Measurements from ENCODE around the gene ADGB.
"Not testable (repeated sequence)": the region's sequence is repeated elsewhere in the genome, so short reads cannot be mapped to it uniquely, and the experiment has no call there.

ADGB gene

DNA sequence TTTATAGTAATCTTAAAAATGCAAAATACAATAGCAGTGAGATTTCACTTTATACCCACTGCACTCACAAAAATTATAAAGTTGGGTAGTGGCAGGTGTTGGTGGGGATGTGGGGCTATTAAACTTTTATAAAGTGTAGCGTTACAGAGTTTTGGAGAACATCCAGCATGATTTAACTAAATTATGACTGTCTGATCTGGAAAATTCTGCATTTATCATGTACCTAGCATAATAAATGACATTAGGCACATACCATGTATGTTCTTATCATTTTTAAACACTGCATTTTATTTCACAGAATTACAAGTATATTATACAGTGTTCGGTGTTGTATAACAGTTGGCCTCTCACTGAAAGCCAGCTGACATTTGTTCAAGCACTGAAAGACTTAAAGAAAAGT lies 169.9 kb downstream of the ADGB start:
- H3K4me1 Mint-ChIP-seq (ENCODE audit: low read depth) = peaks cover 23% of the 10 kb centered on the region
- H3K27me3 Mint-ChIP-seq = peaks cover 4% of the 10 kb centered on the region
- H3K9me3 Mint-ChIP-seq = no peaks in the 10 kb centered on the region
- H3K4me3 Mint-ChIP-seq = no peak overlapping the region
- no peaks in the 10 kb centered on the region for H3K36me3 Mint-ChIP-seq (ENCODE audit: low read depth)
- H3K27ac Mint-ChIP-seq = no peak overlapping the region

GRCh38 chr6:146770275-146770964 lies 171.6 kb downstream of the ADGB start:
- Mint-ChIP-seq H3K4me3 (peak overlapping the region; percentile 58), H3K27me3 (peaks cover 4% of the 10 kb centered on the region), H3K27ac (no peak overlapping the region), H3K36me3 (ENCODE audit: low read depth) (no peaks in the 10 kb centered on the region), H3K4me1 (ENCODE audit: low read depth) (peaks cover 23% of the 10 kb centered on the region), H3K9me3 (no peaks in the 10 kb centered on the region)

DNA sequence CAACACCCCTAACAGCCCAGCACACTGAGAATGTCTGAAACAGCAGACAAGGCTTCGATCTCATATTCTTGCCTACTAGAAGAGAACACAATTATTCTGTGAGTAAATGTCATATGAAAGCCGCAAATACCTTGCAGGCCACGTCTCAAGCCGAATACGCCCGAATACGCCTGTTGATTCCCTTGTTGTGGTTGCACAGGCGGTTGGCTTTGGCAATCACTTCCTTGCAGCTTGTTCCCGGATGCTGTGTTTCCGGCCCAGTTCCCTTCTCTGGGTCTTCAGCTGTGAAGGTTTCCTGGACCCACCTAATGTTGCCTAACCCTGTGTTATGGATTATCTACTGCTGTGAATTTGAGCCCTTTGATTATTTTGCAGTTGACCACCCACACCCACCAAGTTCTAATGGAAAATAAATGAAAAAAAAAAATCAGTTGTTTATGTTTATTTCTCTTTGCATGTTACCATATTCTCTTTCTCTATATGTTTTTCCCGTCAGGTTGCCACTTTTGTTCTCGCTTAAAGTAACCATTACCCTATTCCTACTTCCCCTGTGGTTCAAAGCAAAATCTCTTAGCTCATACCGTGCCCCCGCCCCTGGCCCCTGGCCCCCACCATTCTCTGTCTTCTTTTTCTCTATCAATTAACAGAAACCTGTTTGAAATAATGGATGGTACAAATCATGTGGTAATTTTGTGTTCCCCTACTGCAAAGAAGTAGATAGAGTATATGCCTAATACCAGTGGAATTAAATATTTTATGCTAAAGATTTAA lies 172.4 kb downstream of the ADGB start:
- peak overlapping the region; percentile 26 for H3K27ac Mint-ChIP-seq
- no peaks in the 10 kb centered on the region for H3K36me3 Mint-ChIP-seq (ENCODE audit: low read depth)
- H3K4me3 Mint-ChIP-seq = peak overlapping the region; percentile 58
- H3K27me3 Mint-ChIP-seq = peaks cover 4% of the 10 kb centered on the region
- H3K4me1 Mint-ChIP-seq (ENCODE audit: low read depth) = peaks cover 23% of the 10 kb centered on the region
- H3K9me3 Mint-ChIP-seq = no peaks in the 10 kb centered on the region

- Mint-ChIP-seq H3K36me3 (ENCODE audit: low read depth) (no peaks in the 10 kb centered on the region), H3K9me3 (no peaks in the 10 kb centered on the region), H3K27me3 (no peaks in the 10 kb centered on the region), H3K4me1 (ENCODE audit: low read depth) (peaks cover 17% of the 10 kb centered on the region), H3K4me3 (no peak overlapping the region), H3K27ac (no peak overlapping the region)
Measured at GRCh38 chr6:146775220-146775619, 176.4 kb downstream of the ADGB start.

DNA sequence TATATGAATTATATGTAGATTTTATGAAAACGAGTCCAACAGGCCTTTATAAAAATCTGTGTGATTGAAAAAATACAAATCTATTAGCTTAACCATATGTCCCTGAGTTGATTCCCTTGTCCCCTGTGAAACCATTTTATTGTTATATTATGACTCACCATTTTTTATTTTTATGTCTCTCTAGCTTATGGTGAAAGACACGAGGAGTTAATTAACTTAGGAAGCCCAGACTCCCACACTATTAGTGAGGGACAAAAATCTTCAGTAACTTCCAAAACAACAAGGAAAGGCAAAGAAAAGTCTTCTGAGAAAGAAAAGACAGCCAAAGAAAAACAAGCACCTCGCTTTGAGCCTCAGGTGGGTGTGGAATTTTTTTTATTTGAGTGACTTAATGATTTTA lies 183.1 kb downstream of the ADGB start:
- no peak overlapping the region for H3K27ac Mint-ChIP-seq
- H3K9me3 Mint-ChIP-seq = no peaks in the 10 kb centered on the region
- no peaks in the 10 kb centered on the region for H3K27me3 Mint-ChIP-seq
- no peak overlapping the region for H3K4me3 Mint-ChIP-seq
- H3K36me3 Mint-ChIP-seq (ENCODE audit: low read depth) = no peaks in the 10 kb centered on the region
- no peaks in the 10 kb centered on the region for H3K4me1 Mint-ChIP-seq (ENCODE audit: low read depth)

DNA sequence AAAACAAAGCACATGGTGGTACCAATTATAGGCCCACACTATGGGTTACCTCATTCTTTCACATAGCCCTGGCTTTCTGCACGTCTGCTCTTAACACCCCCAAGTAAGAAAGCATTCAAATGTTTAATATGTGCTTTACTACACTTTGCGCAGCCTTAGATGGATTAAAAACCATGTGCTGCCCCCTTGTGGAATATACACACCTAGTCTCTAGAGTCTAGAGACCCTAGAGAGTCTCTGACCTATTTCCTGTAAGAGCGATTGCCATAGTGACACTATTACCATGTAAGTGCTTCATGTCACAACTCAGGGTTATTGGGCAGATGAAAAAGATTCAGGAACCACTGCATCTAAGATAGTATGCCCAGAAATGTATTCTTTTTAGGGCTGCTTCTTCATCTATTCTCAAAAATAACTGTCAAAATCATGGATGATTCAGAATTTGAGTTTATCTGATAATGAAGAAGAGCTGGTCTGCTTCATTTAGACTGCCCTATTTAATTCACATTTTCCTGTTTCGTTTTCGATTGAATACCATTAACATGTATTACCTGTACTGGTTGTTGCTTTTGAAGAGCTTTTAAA lies 186.3 kb downstream of the ADGB start:
- no peaks in the 10 kb centered on the region for H3K36me3 Mint-ChIP-seq (ENCODE audit: low read depth)
- H3K4me3 Mint-ChIP-seq = no peak overlapping the region
- H3K4me1 Mint-ChIP-seq (ENCODE audit: low read depth) = no peaks in the 10 kb centered on the region
- H3K27ac Mint-ChIP-seq = no peak overlapping the region
- peaks cover 4% of the 10 kb centered on the region for H3K27me3 Mint-ChIP-seq
- no peaks in the 10 kb centered on the region for H3K9me3 Mint-ChIP-seq

GRCh38 chr6:146787876-146788508 lies 189.2 kb downstream of the ADGB start:
- Mint-ChIP-seq H3K4me3 (no peak overlapping the region), H3K4me1 (ENCODE audit: low read depth) (no peaks in the 10 kb centered on the region), H3K27me3 (peaks cover 4% of the 10 kb centered on the region), H3K27ac (no peak overlapping the region), H3K9me3 (peaks cover under 1% of the 10 kb centered on the region), H3K36me3 (ENCODE audit: low read depth) (no peaks in the 10 kb centered on the region)

- peaks cover 3% of the 10 kb centered on the region for H3K9me3 Mint-ChIP-seq
- no peaks in the 10 kb centered on the region for H3K36me3 Mint-ChIP-seq (ENCODE audit: low read depth)
- H3K4me3 Mint-ChIP-seq = no peak overlapping the region
- H3K27me3 Mint-ChIP-seq = peaks cover 4% of the 10 kb centered on the region
- no peaks in the 10 kb centered on the region for H3K4me1 Mint-ChIP-seq (ENCODE audit: low read depth)
- H3K27ac Mint-ChIP-seq = no peak overlapping the region
Measured at GRCh38 chr6:146790561-146791091, 191.9 kb downstream of the ADGB start.

GRCh38 chr6:146791930-146792329 lies 193.2 kb downstream of the ADGB start:
- H3K36me3 Mint-ChIP-seq (ENCODE audit: low read depth) = no peaks in the 10 kb centered on the region
- no peaks in the 10 kb centered on the region for H3K4me1 Mint-ChIP-seq (ENCODE audit: low read depth)
- H3K4me3 Mint-ChIP-seq = no peak overlapping the region
- no peak overlapping the region for H3K27ac Mint-ChIP-seq
- H3K9me3 Mint-ChIP-seq = peaks cover 7% of the 10 kb centered on the region
- H3K27me3 Mint-ChIP-seq = peaks cover 9% of the 10 kb centered on the region

GRCh38 chr6:146793218-146793617 lies 194.4 kb downstream of the ADGB start:
- H3K4me1 Mint-ChIP-seq (ENCODE audit: low read depth); H3K36me3 Mint-ChIP-seq (ENCODE audit: low read depth); H3K27me3 Mint-ChIP-seq; H3K9me3 Mint-ChIP-seq; H3K4me3 Mint-ChIP-seq; H3K27ac Mint-ChIP-seq: not testable (repeated sequence)

GRCh38 chr6:146795479-146796133 lies 196.8 kb downstream of the ADGB start:
- no peak overlapping the region for H3K4me3 Mint-ChIP-seq
- H3K36me3 Mint-ChIP-seq (ENCODE audit: low read depth) = no peaks in the 10 kb centered on the region
- no peaks in the 10 kb centered on the region for H3K4me1 Mint-ChIP-seq (ENCODE audit: low read depth)
- peaks cover 7% of the 10 kb centered on the region for H3K9me3 Mint-ChIP-seq
- no peak overlapping the region for H3K27ac Mint-ChIP-seq
- peaks cover 5% of the 10 kb centered on the region for H3K27me3 Mint-ChIP-seq

DNA sequence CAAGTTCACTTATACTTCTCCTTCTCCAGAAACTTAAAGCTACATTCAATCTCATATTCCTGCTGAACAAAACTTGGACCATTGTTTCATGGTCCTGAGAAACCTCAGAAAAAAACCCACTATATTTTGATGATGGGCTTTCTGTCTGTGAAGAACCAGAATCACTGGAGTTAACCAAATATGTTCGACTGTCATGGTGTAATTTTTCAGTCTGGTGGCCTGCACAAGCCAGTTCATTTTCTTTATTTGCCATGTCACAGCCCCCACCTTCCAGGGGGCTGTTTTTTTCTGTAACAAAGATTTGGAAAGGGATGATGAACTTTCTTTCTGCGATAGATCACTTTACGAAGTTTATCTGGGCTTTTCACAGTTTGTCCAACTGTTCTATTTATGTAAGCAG lies 204.4 kb downstream of the ADGB start:
- H3K4me1 Mint-ChIP-seq (ENCODE audit: low read depth); H3K9me3 Mint-ChIP-seq; H3K27ac Mint-ChIP-seq; H3K36me3 Mint-ChIP-seq (ENCODE audit: low read depth); H3K4me3 Mint-ChIP-seq; H3K27me3 Mint-ChIP-seq: not testable (repeated sequence)

GRCh38 chr6:146803601-146804000 lies 204.8 kb downstream of the ADGB start:
- peaks cover 6% of the 10 kb centered on the region for H3K27me3 Mint-ChIP-seq
- no peaks in the 10 kb centered on the region for H3K4me1 Mint-ChIP-seq (ENCODE audit: low read depth)
- no peaks in the 10 kb centered on the region for H3K9me3 Mint-ChIP-seq
- no peak overlapping the region for H3K4me3 Mint-ChIP-seq
- H3K27ac Mint-ChIP-seq = no peak overlapping the region
- no peaks in the 10 kb centered on the region for H3K36me3 Mint-ChIP-seq (ENCODE audit: low read depth)

DNA sequence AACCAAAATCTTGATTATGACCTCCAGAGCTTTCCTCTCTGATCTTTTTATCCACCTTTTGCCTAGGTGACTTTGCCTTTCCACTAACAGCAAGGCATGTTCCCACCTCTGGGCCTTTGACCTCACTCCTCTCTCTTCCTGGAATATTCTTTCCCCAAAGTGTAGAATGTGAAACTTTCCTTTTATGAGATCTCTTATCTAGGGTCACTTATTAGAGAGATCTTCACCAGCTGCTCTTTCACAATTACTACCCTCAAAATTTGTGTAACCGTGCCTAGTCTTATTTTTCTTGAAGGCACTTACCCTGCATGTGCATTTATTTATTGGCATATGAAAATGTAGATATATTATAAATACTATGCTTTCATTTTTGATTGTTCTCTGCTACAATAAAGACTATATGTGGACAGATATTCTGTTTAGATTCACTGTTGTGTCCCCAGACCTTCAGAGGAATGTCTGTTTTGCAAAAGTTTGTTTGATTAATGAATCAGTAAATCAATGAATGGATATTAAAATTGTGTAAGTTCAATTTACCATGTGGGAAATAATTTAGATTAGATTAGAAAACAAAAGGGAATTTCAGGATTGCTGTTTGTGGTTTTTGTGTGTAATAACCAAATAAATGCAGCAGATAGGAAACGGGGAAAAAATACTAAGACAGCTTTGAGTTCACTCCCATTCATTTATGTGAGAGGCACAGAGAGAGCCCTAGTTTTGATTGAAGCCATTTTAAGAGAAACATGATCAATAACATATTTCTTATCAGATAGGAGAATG lies 207.0 kb downstream of the ADGB start:
- Mint-ChIP-seq H3K36me3 (ENCODE audit: low read depth) (no peaks in the 10 kb centered on the region), H3K4me1 (ENCODE audit: low read depth) (no peaks in the 10 kb centered on the region)

More for the DNA sequence above, 207.0 kb downstream of the ADGB start:
- peaks cover 6% of the 10 kb centered on the region for H3K27me3 Mint-ChIP-seq
- no peaks in the 10 kb centered on the region for H3K9me3 Mint-ChIP-seq
- no peak overlapping the region for H3K27ac Mint-ChIP-seq
- H3K4me3 Mint-ChIP-seq = no peak overlapping the region

All from stimulated activated naive CD8-positive, alpha-beta T cell treated with anti-CD3 and anti-CD28 coated beads, Interleukin-15, Interleukin-2, amounts not matched to agents 100 ng/mL and 50 ng/mL, for 24 hours (primary cell).